HG02970 (cell line): ENCODE results near the gene GPC6.
"Not testable (repeated sequence)": the region's sequence is repeated elsewhere in the genome, so short reads cannot be mapped to it uniquely, and the experiment has no call there.

Experiments
- ATAC-seq: cut with Tn5 transposase; IDR thresholded peaks from one replicate; pipeline ENCODE4 v1.9.1; 2021; ENCODE audit warnings: mild to moderate bottlenecking, moderate library complexity, moderate number of reproducible peaks; ENCODE audit not compliant: unreplicated experiment, low FRiP score

GPC6 gene

GRCh38 chr13:94298346-94298745, 1071.7 kb downstream of the GPC6 start:
- no peak for ATAC-seq

- ATAC-seq, result no peak
Measured at GRCh38 chr13:94300401-94300800, 1073.8 kb downstream of the GPC6 start.

- no peak for ATAC-seq
Measured at GRCh38 chr13:94301487-94301886, 1074.9 kb downstream of the GPC6 start.

GRCh38 chr13:94302847-94303565, 1076.4 kb downstream of the GPC6 start:
- not testable (repeated sequence) for ATAC-seq

GRCh38 chr13:94303644-94304174, 1077.1 kb downstream of the GPC6 start:
- ATAC-seq, result no peak

- ATAC-seq, result no peak
Measured at GRCh38 chr13:94305033-94305432, 1078.4 kb downstream of the GPC6 start.

GRCh38 chr13:94305463-94305862, 1078.9 kb downstream of the GPC6 start:
- no peak for ATAC-seq

- ATAC-seq, result no peak
Measured at GRCh38 chr13:94305934-94306333, 1079.3 kb downstream of the GPC6 start.

GRCh38 chr13:94308832-94309231, 1082.2 kb downstream of the GPC6 start:
- ATAC-seq, result no peak

GRCh38 chr13:94309576-94309975, 1083.0 kb downstream of the GPC6 start:
- ATAC-seq, result no peak

GRCh38 chr13:94309997-94310855, 1083.6 kb downstream of the GPC6 start:
- no peak for ATAC-seq

- no peak for ATAC-seq
Measured at GRCh38 chr13:94311893-94312292, 1085.3 kb downstream of the GPC6 start.

- peak; percentile 54 for ATAC-seq
Measured at GRCh38 chr13:94312511-94313216, 1086.1 kb downstream of the GPC6 start.

GRCh38 chr13:94313321-94313910, 1086.8 kb downstream of the GPC6 start:
- no peak for ATAC-seq

- ATAC-seq, result no peak
Measured at GRCh38 chr13:94313926-94314325, 1087.3 kb downstream of the GPC6 start.

- ATAC-seq, result no peak
Measured at GRCh38 chr13:94315188-94315587, 1088.6 kb downstream of the GPC6 start.

GRCh38 chr13:94317063-94317491, 1090.5 kb downstream of the GPC6 start:
- no peak for ATAC-seq

GRCh38 chr13:94318418-94318817, 1091.8 kb downstream of the GPC6 start:
- ATAC-seq, result no peak

GRCh38 chr13:94319501-94319900, 1092.9 kb downstream of the GPC6 start:
- ATAC-seq, result no peak
